ENCODE measurements around the gene TFAP2B.

TFAP2B gene

DNA sequence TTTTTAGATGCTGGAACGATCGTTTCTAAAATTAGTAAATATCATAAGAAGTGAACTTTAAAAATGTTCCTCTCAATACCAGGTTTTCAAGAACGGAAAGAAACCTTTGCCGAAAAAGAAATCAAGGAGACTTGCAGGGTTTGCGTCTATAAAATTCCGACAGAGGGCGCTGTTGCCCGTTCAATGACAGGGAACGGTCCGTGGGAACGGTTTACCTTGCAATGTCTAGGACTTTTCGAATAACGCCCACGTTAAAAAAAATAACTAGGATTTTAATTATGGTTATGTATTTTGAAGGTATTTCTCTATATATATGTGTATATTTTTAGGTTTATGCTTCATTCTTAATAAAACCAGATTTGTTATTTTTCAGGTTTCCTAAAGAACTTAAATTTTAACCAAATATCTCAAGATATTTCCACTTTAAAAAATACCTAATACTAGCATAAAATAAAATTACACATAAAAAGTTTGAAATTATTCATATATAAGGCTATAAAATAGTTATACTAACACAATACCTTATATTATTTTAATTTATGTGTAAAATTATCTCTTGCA lies 2.5 kb upstream of the TFAP2B start:
- no peaks in the 10 kb centered on the region for H3K9me3 ChIP-seq (ENCODE audit: control insufficient read depth, low read length)
- H2AFZ ChIP-seq: no peak overlapping the region
- peak overlapping the region; percentile 43 for H3K4me3 ChIP-seq (ENCODE audit: low read depth, low read length)
- H3K27me3 ChIP-seq (ENCODE audit: control insufficient read depth, insufficient read depth, low read length): peaks cover 4% of the 10 kb centered on the region
- TF ChIP-seq, protein P1, sequence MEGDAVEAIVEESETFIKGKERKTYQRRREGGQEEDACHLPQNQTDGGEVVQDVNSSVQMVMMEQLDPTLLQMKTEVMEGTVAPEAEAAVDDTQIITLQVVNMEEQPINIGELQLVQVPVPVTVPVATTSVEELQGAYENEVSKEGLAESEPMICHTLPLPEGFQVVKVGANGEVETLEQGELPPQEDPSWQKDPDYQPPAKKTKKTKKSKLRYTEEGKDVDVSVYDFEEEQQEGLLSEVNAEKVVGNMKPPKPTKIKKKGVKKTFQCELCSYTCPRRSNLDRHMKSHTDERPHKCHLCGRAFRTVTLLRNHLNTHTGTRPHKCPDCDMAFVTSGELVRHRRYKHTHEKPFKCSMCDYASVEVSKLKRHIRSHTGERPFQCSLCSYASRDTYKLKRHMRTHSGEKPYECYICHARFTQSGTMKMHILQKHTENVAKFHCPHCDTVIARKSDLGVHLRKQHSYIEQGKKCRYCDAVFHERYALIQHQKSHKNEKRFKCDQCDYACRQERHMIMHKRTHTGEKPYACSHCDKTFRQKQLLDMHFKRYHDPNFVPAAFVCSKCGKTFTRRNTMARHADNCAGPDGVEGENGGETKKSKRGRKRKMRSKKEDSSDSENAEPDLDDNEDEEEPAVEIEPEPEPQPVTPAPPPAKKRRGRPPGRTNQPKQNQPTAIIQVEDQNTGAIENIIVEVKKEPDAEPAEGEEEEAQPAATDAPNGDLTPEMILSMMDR (IDR thresholded peaks at IDR 0.05): peak; percentile 52
- no peak overlapping the region for H3K9ac ChIP-seq
- peak overlapping the region; percentile 43 for H3K4me2 ChIP-seq (ENCODE audit: low read length)
- no peaks in the 10 kb centered on the region for H3K36me3 ChIP-seq (ENCODE audit: control insufficient read depth, insufficient read depth, low read length)
- no peak overlapping the region for H3K27ac ChIP-seq
- H3K4me1 ChIP-seq: no peaks in the 10 kb centered on the region
- H3K79me2 ChIP-seq: no peaks in the 10 kb centered on the region

DNA sequence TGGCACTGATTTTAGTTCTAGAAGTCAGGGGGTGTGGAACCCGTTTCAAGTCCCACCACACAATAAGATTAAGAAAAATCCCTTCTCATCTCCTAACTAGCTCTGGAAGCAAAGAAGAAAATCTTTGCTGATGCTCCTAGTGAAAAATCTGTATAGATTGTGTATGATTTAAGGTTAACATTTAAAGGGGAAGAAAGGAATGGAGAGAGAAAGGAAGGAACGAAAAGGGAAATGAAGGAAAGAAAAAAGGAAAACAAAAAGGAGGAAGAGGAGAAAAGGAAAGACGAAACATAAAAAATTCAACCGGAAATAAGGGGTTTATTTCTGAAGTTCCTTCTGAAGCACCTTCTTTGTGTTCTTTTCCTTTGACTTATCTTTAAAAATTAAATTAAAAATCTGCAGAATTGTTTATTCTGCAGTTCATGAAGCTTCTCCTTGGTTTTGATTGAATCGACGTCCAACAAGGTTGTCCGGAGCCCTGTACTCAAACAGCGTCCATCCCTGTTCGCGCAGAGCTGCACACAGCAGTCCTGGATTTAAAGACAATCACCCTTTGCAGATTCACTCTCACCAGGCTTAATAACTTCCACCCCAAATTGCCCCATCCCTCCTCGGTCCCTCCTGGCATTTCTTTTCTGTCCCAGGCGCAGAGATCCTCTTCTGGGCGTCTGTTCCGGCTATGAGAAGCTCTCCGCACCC lies 1.6 kb upstream of the TFAP2B start:
- Histone ChIP-seq H3K4me2 (ENCODE audit: low read length) (no peak overlapping the region), H3K36me3 (ENCODE audit: control insufficient read depth, insufficient read depth, low read length) (no peaks in the 10 kb centered on the region), H2AFZ (no peak overlapping the region), H3K9ac (no peak overlapping the region), H3K4me1 (no peaks in the 10 kb centered on the region), H3K4me3 (ENCODE audit: low read depth, low read length) (no peak overlapping the region), H3K27ac (no peak overlapping the region), H3K27me3 (ENCODE audit: control insufficient read depth, insufficient read depth, low read length) (peaks cover 9% of the 10 kb centered on the region), H3K9me3 (ENCODE audit: control insufficient read depth, low read length) (no peaks in the 10 kb centered on the region), H3K79me2 (no peaks in the 10 kb centered on the region)
- TF ChIP-seq, protein P1 (IDR thresholded peaks at IDR 0.05): no peak

DNA sequence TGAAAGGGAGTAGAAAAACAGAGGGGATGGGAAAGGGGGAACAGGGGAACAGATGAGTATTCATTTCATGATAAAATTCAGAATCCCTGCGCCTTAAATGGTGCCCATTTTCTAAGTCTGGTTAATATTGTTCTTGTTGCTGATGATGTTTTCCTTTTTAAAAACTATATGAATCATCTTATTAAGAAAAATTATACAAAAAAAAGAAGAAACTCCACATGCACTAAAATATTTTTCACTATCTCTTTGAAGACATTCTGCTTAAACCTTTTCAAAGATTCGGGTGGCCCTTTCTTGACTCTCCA lies 1.1 kb upstream of the TFAP2B start:
- Histone ChIP-seq H3K4me2 (ENCODE audit: low read length) (no peak overlapping the region), H3K27ac (no peak overlapping the region), H3K79me2 (no peaks in the 10 kb centered on the region), H3K27me3 (ENCODE audit: control insufficient read depth, insufficient read depth, low read length) (peaks cover 9% of the 10 kb centered on the region), H2AFZ (no peak overlapping the region), H3K9me3 (ENCODE audit: control insufficient read depth, low read length) (no peaks in the 10 kb centered on the region), H3K4me3 (ENCODE audit: low read depth, low read length) (no peak overlapping the region), H3K4me1 (no peaks in the 10 kb centered on the region), H3K9ac (no peak overlapping the region), H3K36me3 (ENCODE audit: control insufficient read depth, insufficient read depth, low read length) (no peaks in the 10 kb centered on the region)
- TF ChIP-seq, protein P1 (IDR thresholded peaks at IDR 0.05): no peak

DNA sequence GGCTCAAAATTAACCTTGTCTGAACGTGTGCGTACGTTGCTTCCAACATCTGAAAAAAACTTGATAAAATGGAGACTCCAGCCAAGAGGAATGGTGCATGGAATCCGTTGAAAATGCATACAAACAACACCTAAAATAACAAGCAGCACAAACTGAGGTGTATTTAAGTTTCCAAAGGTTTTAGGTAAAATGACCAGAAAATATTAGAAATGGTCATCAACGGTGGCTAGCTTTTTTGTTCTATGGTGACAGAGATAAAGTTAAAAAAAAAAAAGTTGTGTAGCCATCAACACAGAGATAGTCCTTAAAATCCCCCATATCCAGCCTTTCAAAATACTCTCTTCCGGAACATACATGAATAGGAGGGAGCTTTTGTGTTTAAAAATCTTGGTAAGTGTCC lies 651 bp upstream of the TFAP2B start:
- Histone ChIP-seq H2AFZ (no peak overlapping the region), H3K4me1 (no peaks in the 10 kb centered on the region), H3K36me3 (ENCODE audit: control insufficient read depth, insufficient read depth, low read length) (no peaks in the 10 kb centered on the region), H3K9ac (no peak overlapping the region), H3K27me3 (ENCODE audit: control insufficient read depth, insufficient read depth, low read length) (peaks cover 9% of the 10 kb centered on the region), H3K79me2 (no peaks in the 10 kb centered on the region), H3K27ac (no peak overlapping the region), H3K9me3 (ENCODE audit: control insufficient read depth, low read length) (no peaks in the 10 kb centered on the region), H3K4me2 (ENCODE audit: low read length) (no peak overlapping the region), H3K4me3 (ENCODE audit: low read depth, low read length) (no peak overlapping the region)
- TF ChIP-seq, protein P1 (IDR thresholded peaks at IDR 0.05): no peak

DNA sequence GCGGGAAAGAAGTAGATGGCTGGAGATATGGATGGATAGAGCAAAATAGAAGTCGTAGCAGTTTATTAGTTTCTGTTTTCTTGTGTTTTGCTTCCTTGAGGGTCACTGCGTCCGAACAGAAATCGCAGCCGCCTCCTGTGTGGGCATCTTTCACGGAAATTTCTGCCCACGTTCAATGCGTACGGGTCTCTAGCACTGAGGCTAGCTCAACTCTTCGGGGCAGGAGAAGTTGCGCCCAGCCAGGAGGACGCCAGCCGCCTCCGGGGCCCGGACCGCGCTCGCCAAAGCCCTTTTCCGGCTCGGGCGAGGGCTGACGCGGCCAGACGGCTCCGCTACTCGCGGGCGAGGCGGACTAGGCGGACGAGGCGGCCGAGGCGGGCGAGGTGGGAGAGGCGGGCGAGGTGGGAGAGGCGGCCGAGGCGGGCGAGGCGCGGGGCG lies 814 bp downstream of the TFAP2B start:
- Histone ChIP-seq H2AFZ (no peak overlapping the region), H3K4me1 (no peaks in the 10 kb centered on the region), H3K9me3 (ENCODE audit: control insufficient read depth, low read length) (no peaks in the 10 kb centered on the region), H3K27me3 (ENCODE audit: control insufficient read depth, insufficient read depth, low read length) (peaks cover 9% of the 10 kb centered on the region), H3K27ac (no peak overlapping the region), H3K79me2 (no peaks in the 10 kb centered on the region), H3K4me3 (ENCODE audit: low read depth, low read length) (no peak overlapping the region), H3K4me2 (ENCODE audit: low read length) (no peak overlapping the region), H3K9ac (no peak overlapping the region), H3K36me3 (ENCODE audit: control insufficient read depth, insufficient read depth, low read length) (no peaks in the 10 kb centered on the region)
- TF ChIP-seq, protein P1 (IDR thresholded peaks at IDR 0.05): no peak
